Mesenchymal stem cell (in vitro differentiated cells and primary cell): ENCODE results near the gene CCDC85B.

Source experiments
- DNase-seq: peaks from one replicate; pipeline ENCODE4 v3.0.0-alpha.2; 2013
- H2AFZ ChIP-seq: one replicate; pipeline ENCODE4 v1.6.1; 2013; ENCODE audit warnings: low read depth, mild to moderate bottlenecking, control low read depth, inconsistent platforms, low read length, moderate library complexity
- H2AK5ac ChIP-seq: 2 replicates; pipeline ENCODE4 v1.6.1; 2013; ENCODE audit warnings: low read length, moderate library complexity, mild to moderate bottlenecking, inconsistent platforms; ENCODE audit not compliant: severe bottlenecking
- H2BK120ac ChIP-seq: one replicate; pipeline ENCODE4 v1.6.1; 2013; ENCODE audit warnings: low read depth, mild to moderate bottlenecking, inconsistent platforms, low read length, moderate library complexity
- H2BK12ac ChIP-seq, 2 experiments: one replicate each; pipeline ENCODE4 v1.6.1; 2013; ENCODE audit warnings: inconsistent platforms in 2 of 2, low read length in 2 of 2, mild to moderate bottlenecking in 2 of 2, moderate library complexity in 2 of 2, control low read depth in 1 of 2
- H2BK15ac ChIP-seq: one replicate; pipeline ENCODE4 v1.6.1; 2013; ENCODE audit warnings: mild to moderate bottlenecking, low read depth, inconsistent platforms; ENCODE audit not compliant: poor library complexity, severe bottlenecking
- H2BK5ac ChIP-seq: 2 replicates; pipeline ENCODE4 v1.6.1; 2013; ENCODE audit warnings: low read depth, mild to moderate bottlenecking, low read length, control low read depth, inconsistent platforms; ENCODE audit not compliant: poor library complexity, severe bottlenecking
- H3K14ac ChIP-seq, 2 experiments: one replicate each; pipeline ENCODE4 v1.6.1; 2013; ENCODE audit warnings: inconsistent platforms in 2 of 2, low read length in 2 of 2, control low read depth in 1 of 2, mild to moderate bottlenecking in 1 of 2, moderate library complexity in 1 of 2
- H3K18ac ChIP-seq, 2 experiments: one replicate each; pipeline ENCODE4 v1.6.1; 2013; ENCODE audit warnings: inconsistent platforms in 2 of 2, low read length in 2 of 2, control low read depth in 1 of 2, low read depth in 1 of 2, mild to moderate bottlenecking in 1 of 2
- H3K23ac ChIP-seq, 2 experiments: one replicate each; pipeline ENCODE4 v1.6.1; 2013; ENCODE audit warnings: inconsistent platforms in 2 of 2, low read length in 2 of 2, mild to moderate bottlenecking in 2 of 2, moderate library complexity in 2 of 2, control low read depth in 1 of 2
- H3K27ac ChIP-seq: 2 replicates; pipeline ENCODE4 v1.5.1; 2013; ENCODE audit warnings: mild to moderate bottlenecking, moderate library complexity, low read length, control low read depth, inconsistent platforms; ENCODE audit not compliant: poor library complexity, severe bottlenecking
- H3K27me3 ChIP-seq, 2 experiments: 2 replicates each; pipeline versions ENCODE4 v1.6.1 to v1.7.0; 2013; ENCODE audit warnings: low read length in 2 of 2, mild to moderate bottlenecking in 2 of 2, moderate library complexity in 2 of 2, control low read depth in 1 of 2, inconsistent platforms in 1 of 2; ENCODE audit not compliant: control insufficient read depth in 1 of 2, insufficient read depth in 1 of 2
- H3K36me3 ChIP-seq, 2 experiments: 2 replicates each; pipeline versions ENCODE4 v1.6.1 to v1.7.0; 2013; ENCODE audit warnings: low read length in 2 of 2, control low read depth in 1 of 2, inconsistent platforms in 1 of 2, low read depth in 1 of 2, mild to moderate bottlenecking in 1 of 2; ENCODE audit not compliant: insufficient read depth in 2 of 2, control insufficient read depth in 1 of 2
- H3K4ac ChIP-seq, 2 experiments: one replicate each; pipeline ENCODE4 v1.6.1; 2013; ENCODE audit warnings: inconsistent platforms in 2 of 2, low read length in 2 of 2, mild to moderate bottlenecking in 2 of 2, moderate library complexity in 2 of 2, control low read depth in 1 of 2, low read depth in 1 of 2
- H3K4me1 ChIP-seq: 2 replicates; pipeline ENCODE4 v1.6.1; 2013; ENCODE audit warnings: low read depth, low read length, control low read depth; ENCODE audit not compliant: control insufficient read depth, insufficient read depth
- H3K4me2 ChIP-seq: 2 replicates; pipeline ENCODE4 v1.6.1; 2013; ENCODE audit warnings: low read length, mild to moderate bottlenecking, inconsistent platforms; ENCODE audit not compliant: poor library complexity, severe bottlenecking
- H3K4me3 ChIP-seq, 2 experiments: 2 replicates each; pipeline versions ENCODE4 v1.5.1 to v1.7.0; 2013; ENCODE audit warnings: low read length in 2 of 2, mild to moderate bottlenecking in 2 of 2, control low read depth in 1 of 2, low read depth in 1 of 2; ENCODE audit not compliant: insufficient read depth in 1 of 2
- H3K79me1 ChIP-seq: replicated peaks from 2 replicates; pipeline ENCODE4 v1.6.1; 2013; ENCODE audit warnings: mild to moderate bottlenecking, control low read depth, low read length, inconsistent platforms; ENCODE audit not compliant: poor library complexity, severe bottlenecking
- H3K9ac ChIP-seq: 2 replicates; pipeline ENCODE4 v1.7.0; 2013; ENCODE audit warnings: mild to moderate bottlenecking, low read length, moderate library complexity
- H3K9me3 ChIP-seq: 2 replicates; pipeline ENCODE4 v1.7.0; 2013; ENCODE audit warnings: mild to moderate bottlenecking, low read length; ENCODE audit not compliant: control insufficient read depth
- H4K8ac ChIP-seq: one replicate; pipeline ENCODE4 v1.6.1; 2013; ENCODE audit warnings: inconsistent platforms, mild to moderate bottlenecking, low read length, moderate library complexity
- H4K91ac ChIP-seq: one replicate; pipeline ENCODE4 v1.6.1; 2013; ENCODE audit warnings: mild to moderate bottlenecking, low read length, inconsistent platforms
- WGBS: methylation state at CpG from one replicate; pipeline ENCODE4 v1.1.7; 2013; ENCODE audit warnings: mixed read lengths; 5-methylcytosine and 5-hydroxymethylcytosine counted together

The CCDC85B gene

DNA sequence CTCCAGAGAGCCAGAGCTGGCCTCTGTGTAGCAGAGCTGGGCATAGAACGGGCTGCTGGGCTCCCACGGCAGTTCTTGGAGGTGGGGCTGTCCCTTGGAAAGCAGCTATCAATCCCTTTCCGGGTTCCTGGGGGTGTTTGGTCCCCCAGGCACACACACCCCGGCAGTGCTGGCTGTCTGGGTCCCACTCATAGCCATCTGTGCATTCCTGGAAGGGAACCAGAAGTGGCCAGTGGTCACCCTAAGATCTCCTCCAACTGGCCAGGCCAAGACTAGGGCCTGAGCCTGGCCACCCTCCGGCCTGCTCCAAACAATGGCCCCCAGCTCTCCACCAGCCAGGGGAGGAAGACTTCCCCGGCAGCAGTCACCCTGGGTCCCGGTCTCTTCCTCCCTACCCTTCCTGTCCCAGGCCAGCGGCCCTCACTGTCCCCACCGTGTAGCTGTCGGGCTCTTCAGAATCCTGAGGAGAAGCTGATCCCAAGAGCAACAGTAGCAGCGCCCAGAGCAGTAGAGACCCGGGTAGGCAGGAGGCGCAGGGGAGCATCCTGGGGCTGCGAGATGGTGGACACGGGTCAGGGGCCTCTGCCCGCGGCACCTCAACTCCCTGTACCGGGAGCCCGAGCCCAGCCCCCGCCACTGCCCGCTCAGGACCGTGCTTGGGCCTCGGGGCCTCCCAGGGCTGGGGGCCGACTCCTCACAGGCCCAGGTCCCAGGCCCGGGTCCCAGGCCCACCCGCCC, 18.5 kb upstream of the CCDC85B start:
- Histone ChIP-seq H3K4me3 (peak overlapping the region; percentile 87 to 88), H3K14ac (peak overlapping the region; percentile 37 to 95), H3K27ac (peak overlapping the region; percentile 84), H3K18ac (peak overlapping the region; percentile 86 to 90), H4K8ac (peak overlapping the region; percentile 86), H3K27me3 (no peaks in the 10 kb centered on the region), H2BK120ac (peak overlapping the region; percentile 91), H2AK5ac (peak overlapping the region; percentile 85), H3K79me1 (peaks cover 12% of the 10 kb centered on the region), H3K9me3 (no peaks in the 10 kb centered on the region), H2BK15ac (peak overlapping the region; percentile 89), H3K36me3 (peaks cover 40 to 42% of the 10 kb centered on the region in 2 experiments), H3K23ac (peak overlapping the region in 1 of 2 experiments; percentile 66), H3K4ac (peak overlapping the region; percentile 91 to 96), H2BK5ac (peak overlapping the region; percentile 36), H3K4me1 (peaks cover 32% of the 10 kb centered on the region), H3K4me2 (peak overlapping the region; percentile 87), H3K9ac (peak overlapping the region; percentile 94), H2BK12ac (peak overlapping the region; percentile 35 to 80), H4K91ac (peak overlapping the region; percentile 93), H2AFZ (no peak overlapping the region)
- peak; percentile 64 for DNase-seq
- 23% methylated on average over 21 of the region's 26 CpGs for WGBS

GRCh38 chr11:65872586-65873317, 17.7 kb upstream of the CCDC85B start, which contains the start of gene EFEMP2:
Gene EFEMP2 (minus strand): TSS chr11:65872800. CDS start chr11:65872354, 446 bp downstream.
- Histone ChIP-seq H3K27me3 (no peaks in the 10 kb centered on the region), H3K79me1 (peaks cover 12% of the 10 kb centered on the region), H3K36me3 (peaks cover 33 to 34% of the 10 kb centered on the region in 2 experiments), H3K14ac (peak within 1 kb of the TSS; percentile 87 to 95), H2BK5ac (peak within 1 kb of the TSS; percentile 36), H3K27ac (peak within 1 kb of the TSS; percentile 84), H2AK5ac (peak within 1 kb of the TSS; percentile 85), H2AFZ (peak within 1 kb of the TSS; percentile 84), H2BK15ac (peak within 1 kb of the TSS; percentile 98), H3K9me3 (no peaks in the 10 kb centered on the region), H4K91ac (peak within 1 kb of the TSS; percentile 97), H3K4me1 (peaks cover 32% of the 10 kb centered on the region), H3K4ac (peak within 1 kb of the TSS; percentile 96 to 98), H3K18ac (peak within 1 kb of the TSS; percentile 97 to 98), H2BK120ac (peak within 1 kb of the TSS; percentile 91), H2BK12ac (peak within 1 kb of the TSS; percentile 82 to 97), H3K4me2 (peak within 1 kb of the TSS; percentile 97), H3K4me3 (peak within 1 kb of the TSS; percentile 88 to 91), H4K8ac (peak within 1 kb of the TSS; percentile 96), H3K23ac (peak within 1 kb of the TSS in 1 of 2 experiments; percentile 74), H3K9ac (peak within 1 kb of the TSS; percentile 94)
- peak; percentile 49 for DNase-seq
- WGBS, result 1% methylated on average over 47 of the region's 69 CpGs

DNA sequence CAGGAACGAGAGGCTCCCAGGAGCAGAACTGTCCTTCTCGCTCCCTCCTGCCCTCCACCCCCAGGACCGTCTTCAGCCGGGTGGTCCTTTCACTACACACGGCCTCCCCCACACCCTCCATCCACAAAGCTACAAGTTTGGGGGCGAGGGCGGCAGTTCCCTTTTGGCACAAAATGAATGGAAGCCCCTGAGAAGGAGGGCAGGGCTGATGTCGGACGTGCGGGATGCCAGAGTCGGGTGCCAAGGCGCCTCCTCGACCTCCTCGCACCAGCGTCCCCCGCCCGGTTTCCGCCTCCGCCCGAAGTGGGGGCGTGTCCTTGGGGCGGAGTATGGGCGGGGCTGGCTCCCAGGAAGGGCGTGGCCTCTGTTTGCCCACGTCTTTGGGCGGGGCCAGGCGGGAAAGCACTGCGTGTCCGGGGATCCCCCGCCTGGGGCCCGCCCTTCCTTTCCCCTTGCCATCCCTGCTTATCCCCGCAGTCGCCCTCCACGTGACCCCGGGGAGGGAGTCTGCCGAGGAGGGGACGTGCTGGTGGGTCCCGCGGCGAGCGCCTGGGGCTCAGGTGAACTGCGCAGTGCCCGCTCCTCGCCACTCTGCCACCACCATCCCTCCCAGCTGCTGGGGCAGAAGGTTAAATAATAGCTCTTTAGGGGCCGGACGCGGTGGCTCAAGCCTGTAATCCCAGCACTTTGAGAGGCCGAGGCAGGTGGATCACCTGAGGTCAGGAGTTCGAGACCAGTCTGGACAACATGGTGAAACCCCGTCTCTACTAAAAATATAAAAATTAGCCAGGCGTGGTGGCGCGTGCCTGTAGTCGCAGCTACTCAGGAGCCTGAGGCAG, 16.9 kb upstream of the CCDC85B start:
- H2BK15ac ChIP-seq, result peak overlapping the region; percentile 98

More for the DNA sequence above, 16.9 kb upstream of the CCDC85B start:
- H3K4ac ChIP-seq, result peak overlapping the region; percentile 79 to 98
- peak overlapping the region; percentile 91 for H2BK120ac ChIP-seq
- H3K27me3 ChIP-seq, result no peaks in the 10 kb centered on the region
- H3K4me1 ChIP-seq, result peaks cover 28% of the 10 kb centered on the region
- peaks cover 25 to 27% of the 10 kb centered on the region in 2 experiments for H3K36me3 ChIP-seq
- H3K18ac ChIP-seq, result peak overlapping the region; percentile 97
- peak overlapping the region; percentile 91 for H3K9ac ChIP-seq
- 11% methylated on average over 44 of the region's 54 CpGs for WGBS
- peak overlapping the region; percentile 82 to 87 for H3K14ac ChIP-seq
- peak overlapping the region in 1 of 2 experiments; percentile 74 for H3K23ac ChIP-seq
- peak; percentile 95 for DNase-seq
- H4K8ac ChIP-seq, result peak overlapping the region; percentile 96
- H2AFZ ChIP-seq, result peak overlapping the region; percentile 84
- H3K4me3 ChIP-seq, result peak overlapping the region; percentile 88 to 91
- H2BK5ac ChIP-seq, result no peak overlapping the region
- peak overlapping the region; percentile 53 for H2AK5ac ChIP-seq
- H2BK12ac ChIP-seq, result peak overlapping the region; percentile 82 to 97
- peaks cover 9% of the 10 kb centered on the region for H3K79me1 ChIP-seq
- H3K9me3 ChIP-seq, result no peaks in the 10 kb centered on the region
- peak overlapping the region; percentile 94 for H4K91ac ChIP-seq
- peak overlapping the region; percentile 82 for H3K27ac ChIP-seq
- H3K4me2 ChIP-seq, result peak overlapping the region; percentile 97
